Activated CD4-positive, alpha-beta memory T cell treated with anti-CD3 and anti-CD28 coated beads, Interleukin-2, amount 10 ng/mL, durations not matched to agents 7 days and 5 days (primary cell): ENCODE results near the gene ZNF512B. TPM values are rescaled to one million over a fixed set of nuclear protein-coding genes. Genes with fewer than 3 reads are reported as not detected.

Source experiments
- CTCF ChIA-PET: fragments of 350-600 bp; sonication (Branson Sonifier 250); formaldehyde crosslinking; loops from one replicate; lab custom pipeline; 2021; ENCODE audit warnings: antibody characterized with exemption, inconsistent platforms; lab: Charles Lee
- POLR2A ChIA-PET: fragments of 350-600 bp; sonication (Branson Sonifier 250); formaldehyde crosslinking; loops from one replicate; lab custom pipeline; 2021; ENCODE audit warnings: antibody characterized with exemption; lab: Charles Lee
- DNase-seq: peaks from one replicate; pipeline ENCODE4 v3.0.0-alpha.2; 2020
- H3K27ac Mint-ChIP-seq: one replicate; pipeline ENCODE4 v1.8.0; 2021; ENCODE audit warnings: mild to moderate bottlenecking, mixed read lengths
- H3K27me3 Mint-ChIP-seq: one replicate; pipeline ENCODE4 v1.8.0; 2021; ENCODE audit warnings: mixed read lengths
- H3K36me3 Mint-ChIP-seq: one replicate; pipeline ENCODE4 v1.8.0; 2021; ENCODE audit warnings: low read depth, mixed read lengths
- H3K4me1 Mint-ChIP-seq: one replicate; pipeline ENCODE4 v1.8.0; 2021; ENCODE audit warnings: mixed read lengths
- H3K4me3 Mint-ChIP-seq: one replicate; pipeline ENCODE4 v1.8.0; 2021; ENCODE audit warnings: mild to moderate bottlenecking, mixed read lengths
- H3K9me3 Mint-ChIP-seq: one replicate; pipeline ENCODE4 v1.8.0; 2021; ENCODE audit warnings: mixed read lengths
- total RNA-seq, 2 experiments: library from RNA; stranded (reverse); gene quantifications; one replicate each; pipeline ENCODE4 v1.2.3, GENCODE V29; 2021

ZNF512B gene
- total RNA-seq, 2 experiments from 2014 or later: 16.5 to 16.7 TPM

DNA sequence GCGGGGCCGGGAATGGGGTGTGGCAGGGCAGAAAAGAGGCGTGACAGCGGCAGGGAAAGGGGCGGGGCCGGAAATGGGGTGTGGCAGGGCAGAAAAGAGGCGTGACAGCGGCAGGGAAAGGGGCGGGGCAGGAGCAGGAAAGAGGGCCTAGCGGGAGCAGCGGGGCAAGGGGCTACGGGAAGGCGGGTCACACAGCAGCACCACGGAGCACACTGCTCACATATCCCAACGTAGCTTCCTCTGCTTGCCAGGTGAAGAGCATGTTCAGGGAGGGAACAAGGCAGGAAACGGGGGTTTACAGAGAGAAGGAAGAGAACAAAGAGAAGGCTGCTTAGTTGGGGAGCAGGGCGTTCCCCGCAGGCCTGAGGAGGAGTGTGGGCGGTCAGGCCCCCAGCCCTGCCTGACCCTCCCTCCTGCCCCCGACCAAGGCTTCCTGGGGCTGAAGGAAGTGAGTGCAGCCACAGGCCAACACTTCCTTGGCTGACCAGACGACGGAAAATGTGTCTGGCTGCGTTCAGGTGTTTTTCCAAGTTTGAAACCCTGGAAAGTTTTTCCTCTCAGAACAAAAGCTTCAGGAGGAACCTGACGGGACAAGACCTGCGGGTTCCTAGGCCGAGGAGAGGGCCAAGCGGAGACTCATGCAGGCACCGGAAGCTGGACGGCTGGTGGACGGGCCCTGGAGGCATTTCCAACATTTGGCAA is 27.3 kb downstream of the ZNF512B start:
- peak; percentile 66 for DNase-seq
- no peaks in the 10 kb centered on the region for H3K9me3 Mint-ChIP-seq
- H3K27ac Mint-ChIP-seq: peak overlapping the region; percentile 88
- H3K4me1 Mint-ChIP-seq: peaks cover 33% of the 10 kb centered on the region
- ChIA-PET CTCF (interaction anchor here (0.6 kb wide), 1 partner anchor 308 kb away, joined by 5 read pairs; no protein-coding TSS in a partner anchor), POLR2A (interaction anchor here (1.1 to 2.0 kb wide), 3 partner anchors 16 to 422 kb away, joined by 3 to 5 read pairs (median 5); partner anchors contain the start of genes PPDPF and TPD52L2)
- H3K27me3 Mint-ChIP-seq: no peaks in the 10 kb centered on the region
- H3K4me3 Mint-ChIP-seq: no peak overlapping the region
- peaks cover 45% of the 10 kb centered on the region for H3K36me3 Mint-ChIP-seq

DNA sequence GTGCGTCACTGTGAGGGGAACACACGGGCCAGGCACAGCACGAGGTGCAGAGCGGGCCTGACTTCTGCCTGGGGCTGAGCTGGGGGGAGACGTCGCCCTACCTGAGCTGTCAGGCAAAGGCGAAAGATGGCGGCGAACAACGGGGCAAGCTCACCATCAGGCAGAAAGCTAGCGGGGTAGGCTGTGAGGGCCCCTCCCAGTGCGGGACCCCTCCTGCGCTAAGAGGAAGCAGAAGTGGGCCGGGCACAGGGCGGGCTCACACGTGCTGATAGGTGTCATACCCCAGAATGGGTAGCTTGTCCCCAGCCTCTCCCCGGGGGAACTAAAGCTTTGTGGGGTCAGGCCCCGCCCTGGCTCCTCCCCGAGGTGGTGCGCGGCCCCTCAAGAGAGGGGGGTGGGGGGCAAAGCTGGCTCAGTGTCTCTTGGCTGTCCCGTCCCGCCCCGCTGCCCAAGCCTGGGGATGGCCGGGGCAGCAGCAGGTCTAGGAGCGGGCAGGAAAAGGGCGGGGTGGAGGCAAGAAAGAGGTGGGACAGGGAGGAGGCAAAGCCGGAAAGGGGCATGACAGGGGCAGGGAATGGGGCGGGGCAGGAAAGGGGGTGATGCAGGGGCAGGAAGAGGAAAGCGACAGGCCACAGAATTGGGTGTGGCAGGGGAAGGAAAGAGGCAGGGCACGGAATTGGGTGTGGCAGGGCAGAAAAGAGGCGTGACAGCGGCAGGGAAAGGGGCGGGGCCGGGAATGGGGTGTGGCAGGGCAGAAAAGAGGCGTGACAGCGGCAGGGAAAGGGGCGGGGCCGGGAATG is 28.2 kb downstream of the ZNF512B start:
- Mint-ChIP-seq H3K27ac (peak overlapping the region; percentile 90), H3K4me1 (peaks cover 27% of the 10 kb centered on the region), H3K4me3 (peak overlapping the region; percentile 27), H3K27me3 (no peaks in the 10 kb centered on the region), H3K36me3 (peaks cover 43% of the 10 kb centered on the region), H3K9me3 (no peaks in the 10 kb centered on the region)
- CTCF ChIA-PET: interaction anchor here (0.8 to 1.0 kb wide), 2 partner anchors 14 to 39 kb away, joined by 3 to 4 read pairs; no protein-coding TSS in a partner anchor
- POLR2A ChIA-PET: interaction anchor here (1.2 to 1.6 kb wide), 2 partner anchors 17 to 45 kb away, joined by 4 to 5 read pairs; no protein-coding TSS in a partner anchor
- peak; percentile 92 for DNase-seq

DNA sequence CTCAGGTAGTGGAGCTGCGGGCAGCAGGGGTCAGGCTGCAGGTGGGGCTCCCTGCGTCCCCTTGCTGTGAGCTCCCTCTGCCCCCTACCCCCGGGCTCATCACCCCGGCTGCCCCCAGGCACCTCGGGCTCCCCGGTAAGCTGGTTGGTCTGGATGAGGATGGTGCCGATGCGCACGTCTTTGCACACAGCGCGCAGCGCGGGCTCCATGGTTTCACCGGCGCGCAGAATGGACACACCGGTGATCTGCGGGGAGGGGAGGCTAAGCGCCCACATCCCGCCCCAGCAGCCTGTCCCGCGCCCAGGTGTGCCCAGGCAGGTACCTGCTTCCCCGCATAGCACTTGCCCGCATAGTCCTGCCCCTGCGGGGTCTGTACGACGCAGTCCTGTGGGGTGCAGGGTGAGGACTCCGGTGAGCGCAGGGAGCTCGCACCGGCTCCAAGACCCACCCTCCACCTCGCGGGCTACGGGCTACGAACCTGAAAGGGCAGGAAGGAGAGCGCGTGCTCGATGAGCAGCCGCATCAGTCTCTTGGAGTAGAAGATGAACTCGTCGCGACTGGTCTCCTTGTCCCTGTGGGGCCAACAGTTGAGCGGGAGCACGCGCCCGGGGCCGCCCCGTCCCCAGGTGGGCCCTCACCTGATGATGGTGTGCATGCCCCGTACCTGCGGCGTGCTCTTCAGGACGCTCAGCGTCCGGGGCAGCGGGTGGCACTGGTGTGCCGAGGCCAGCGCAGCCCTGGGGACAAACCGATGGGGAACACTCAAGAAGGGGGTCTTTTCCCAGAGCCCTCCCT is 29.1 kb downstream of the ZNF512B start:
- Mint-ChIP-seq H3K4me3 (peak overlapping the region; percentile 27), H3K36me3 (peaks cover 49% of the 10 kb centered on the region), H3K27me3 (no peaks in the 10 kb centered on the region), H3K4me1 (peaks cover 27% of the 10 kb centered on the region), H3K9me3 (no peaks in the 10 kb centered on the region), H3K27ac (peak overlapping the region; percentile 90)
- CTCF ChIA-PET: interaction anchor here (1.0 kb wide), 1 partner anchor 40 kb away, joined by 4 read pairs; no protein-coding TSS in a partner anchor
- POLR2A ChIA-PET: interaction anchor here (1.2 kb wide), 1 partner anchor 44 kb away, joined by 4 read pairs; no protein-coding TSS in a partner anchor
- no peak for DNase-seq

DNA sequence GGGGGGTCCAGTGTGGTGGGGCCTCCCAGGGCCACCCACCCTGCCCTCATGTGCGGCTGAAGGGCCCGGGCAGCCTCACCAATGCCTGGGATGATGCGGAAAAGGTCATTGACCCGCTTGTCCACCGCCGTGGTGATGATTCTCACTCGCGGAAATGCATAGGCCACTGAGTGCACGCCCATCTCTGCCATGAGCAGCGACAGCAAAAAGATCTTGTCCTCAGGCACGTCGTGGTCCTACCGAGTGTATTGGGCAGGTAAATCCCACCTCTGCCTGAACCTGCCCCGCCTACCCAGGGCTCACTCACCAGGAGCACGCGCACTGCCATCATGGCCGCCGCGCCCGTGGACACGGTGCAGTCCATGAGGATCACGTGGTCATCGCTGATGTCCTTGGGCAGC is 29.7 kb downstream of the ZNF512B start:
- Mint-ChIP-seq H3K9me3 (no peaks in the 10 kb centered on the region), H3K36me3 (peaks cover 46% of the 10 kb centered on the region), H3K27me3 (no peaks in the 10 kb centered on the region), H3K27ac (no peak overlapping the region), H3K4me1 (peaks cover 27% of the 10 kb centered on the region), H3K4me3 (no peak overlapping the region)
- ChIA-PET POLR2A (no interaction called here), CTCF (no interaction called here)
- no peak for DNase-seq

DNA sequence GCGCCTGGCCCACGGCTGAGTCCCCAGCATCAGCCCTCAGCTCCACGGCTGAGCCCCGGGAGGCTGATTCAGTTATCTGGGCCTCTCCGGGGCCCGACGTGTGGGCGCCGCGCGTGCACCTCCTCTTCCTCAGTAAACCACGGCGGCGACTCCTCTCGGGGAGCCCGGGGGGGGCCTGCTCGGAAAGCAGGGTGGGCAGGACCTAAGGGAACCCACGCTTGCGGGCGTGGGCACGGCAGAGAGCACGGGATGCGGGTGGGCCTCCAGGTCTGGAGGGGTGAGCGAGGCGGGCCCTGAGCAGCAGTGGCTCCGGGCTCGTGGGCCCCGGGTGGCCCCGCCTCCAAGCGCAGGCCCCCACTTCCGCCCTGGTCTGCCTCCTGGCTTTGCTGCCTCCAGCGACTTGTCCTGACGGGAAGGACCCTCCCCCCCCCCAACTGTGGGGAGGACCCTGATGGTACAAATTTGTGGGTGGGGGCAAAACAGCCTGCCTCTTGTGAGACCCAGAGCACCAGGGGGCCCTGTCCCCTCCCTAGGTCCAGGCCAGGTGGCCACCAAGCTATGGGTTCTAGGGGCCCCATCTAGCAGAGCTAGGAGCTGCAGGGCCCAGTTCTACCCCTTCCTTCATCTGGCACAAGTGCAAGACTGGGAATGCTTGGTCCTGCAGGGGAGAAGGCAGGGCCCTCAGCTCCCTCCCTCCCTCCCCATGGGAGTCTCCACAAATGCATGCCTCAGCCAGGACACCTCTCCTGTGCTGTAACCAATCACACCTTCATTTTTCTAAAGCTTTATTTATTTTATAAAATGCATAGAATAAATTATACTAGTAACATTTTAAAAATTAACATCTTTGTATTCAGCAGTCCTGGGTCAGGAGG is 30.4 kb downstream of the ZNF512B start:
- H3K4me3 Mint-ChIP-seq: no peak overlapping the region
- H3K36me3 Mint-ChIP-seq: peaks cover 51% of the 10 kb centered on the region
- DNase-seq: no peak
- H3K9me3 Mint-ChIP-seq: no peaks in the 10 kb centered on the region
- POLR2A ChIA-PET: interaction anchor here (0.7 kb wide), 1 partner anchor 75 kb away, joined by 3 read pairs; no protein-coding TSS in a partner anchor
- H3K27ac Mint-ChIP-seq: no peak overlapping the region
- CTCF ChIA-PET: no interaction called here
- H3K27me3 Mint-ChIP-seq: no peaks in the 10 kb centered on the region
- H3K4me1 Mint-ChIP-seq: peaks cover 27% of the 10 kb centered on the region

DNA sequence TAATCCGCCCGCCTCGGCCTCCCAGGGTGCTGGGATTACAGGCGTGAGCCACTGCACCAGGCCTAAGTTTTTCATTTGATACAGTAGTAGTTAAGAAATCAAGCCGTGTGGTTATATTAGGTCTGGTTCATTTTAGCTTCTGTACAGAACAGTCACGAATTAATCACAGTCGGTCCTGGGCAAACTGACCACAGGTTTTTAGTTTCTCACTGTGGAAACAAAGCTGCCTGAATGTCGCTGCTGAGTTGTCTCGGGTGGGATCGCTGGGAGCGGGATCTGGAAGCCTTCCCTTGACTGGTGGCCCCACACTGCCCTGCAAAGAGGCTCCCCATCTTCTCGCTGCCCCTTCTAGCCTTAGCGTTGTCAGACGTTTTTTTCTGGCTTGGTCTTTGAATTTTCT is 32.1 kb downstream of the ZNF512B start:
- Mint-ChIP-seq H3K9me3 (no peaks in the 10 kb centered on the region), H3K4me3 (no peak overlapping the region), H3K27me3 (no peaks in the 10 kb centered on the region), H3K36me3 (peaks cover 49% of the 10 kb centered on the region), H3K27ac (no peak overlapping the region), H3K4me1 (peaks cover 23% of the 10 kb centered on the region)
- DNase-seq: no peak
- ChIA-PET CTCF (no interaction called here), POLR2A (no interaction called here)

DNA sequence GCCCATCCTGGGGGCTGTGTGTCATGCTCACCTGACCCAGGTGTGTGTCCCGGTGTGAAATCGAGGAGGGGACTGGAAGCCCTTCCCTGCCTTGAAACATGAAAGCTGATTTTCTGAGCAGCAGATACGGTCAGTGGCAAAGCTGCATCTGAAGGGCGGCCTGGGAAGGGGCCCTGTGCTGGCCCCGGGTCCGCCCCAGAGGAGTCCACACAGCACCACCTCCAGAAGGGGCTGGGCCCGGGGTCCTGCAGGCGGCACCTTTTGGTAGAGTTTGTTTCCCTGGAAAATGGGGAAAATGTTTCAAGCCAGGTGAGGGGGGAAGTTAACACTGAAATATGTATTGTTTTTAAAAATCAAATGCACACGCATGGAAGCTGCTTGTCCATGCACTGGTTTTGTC is 34.3 kb downstream of the ZNF512B start:
- ChIA-PET POLR2A (interaction anchor here (1.1 kb wide), 1 partner anchor 11 kb away, joined by 3 read pairs; no protein-coding TSS in a partner anchor), CTCF (no interaction called here)
- H3K4me3 Mint-ChIP-seq: no peak overlapping the region
- H3K36me3 Mint-ChIP-seq: peaks cover 54% of the 10 kb centered on the region
- H3K27ac Mint-ChIP-seq: no peak overlapping the region
- no peak for DNase-seq
- H3K27me3 Mint-ChIP-seq: no peaks in the 10 kb centered on the region
- H3K4me1 Mint-ChIP-seq: peaks cover 4% of the 10 kb centered on the region
- no peaks in the 10 kb centered on the region for H3K9me3 Mint-ChIP-seq

DNA sequence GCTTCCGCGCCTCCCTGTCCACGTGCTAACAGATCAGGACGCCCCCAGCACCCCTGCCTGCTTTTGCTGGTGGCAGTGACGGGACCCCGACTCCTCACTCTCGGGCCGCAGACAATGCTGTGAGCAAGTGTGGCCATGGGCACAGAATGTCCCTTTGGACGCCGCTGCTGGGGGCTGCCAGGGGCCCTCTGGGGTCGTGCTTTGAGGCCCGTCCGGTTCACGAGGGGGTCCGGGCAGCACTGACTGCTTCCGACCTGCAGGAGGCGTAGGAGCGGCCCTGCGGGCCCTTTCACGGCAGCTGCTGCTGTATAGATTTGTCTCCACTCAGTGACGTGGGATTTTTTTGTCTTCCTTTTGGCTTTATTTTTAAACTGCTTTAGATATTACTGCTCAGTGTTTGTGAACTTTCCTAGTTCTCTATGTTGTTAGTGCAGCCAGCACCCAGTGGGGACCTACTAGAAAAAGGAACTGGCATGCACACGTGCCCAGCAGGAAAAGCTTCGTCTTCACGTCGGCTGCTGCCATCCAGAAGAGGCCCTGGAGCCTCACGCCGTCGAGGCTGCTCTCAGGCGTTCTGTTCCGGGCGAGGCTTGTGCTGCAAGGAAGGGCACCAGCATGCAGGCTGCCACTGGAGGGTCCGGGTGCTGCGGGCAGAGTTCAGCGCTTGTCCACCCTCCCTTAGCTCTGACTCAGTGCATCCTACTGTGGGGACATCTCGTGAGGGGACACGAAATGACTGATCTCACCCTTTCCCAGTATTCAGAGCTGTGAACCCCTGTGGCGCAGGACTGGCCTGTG is 35.3 kb downstream of the ZNF512B start:
- ChIA-PET POLR2A (interaction anchor here (0.6 to 1.3 kb wide), 2 partner anchors 32 to 447 kb away, joined by 3 read pairs; no protein-coding TSS in a partner anchor), CTCF (no interaction called here)
- Mint-ChIP-seq H3K27me3 (no peaks in the 10 kb centered on the region), H3K36me3 (peaks cover 54% of the 10 kb centered on the region), H3K4me3 (no peak overlapping the region), H3K27ac (no peak overlapping the region), H3K4me1 (peaks cover 4% of the 10 kb centered on the region), H3K9me3 (no peaks in the 10 kb centered on the region)
- DNase-seq: no peak

DNA sequence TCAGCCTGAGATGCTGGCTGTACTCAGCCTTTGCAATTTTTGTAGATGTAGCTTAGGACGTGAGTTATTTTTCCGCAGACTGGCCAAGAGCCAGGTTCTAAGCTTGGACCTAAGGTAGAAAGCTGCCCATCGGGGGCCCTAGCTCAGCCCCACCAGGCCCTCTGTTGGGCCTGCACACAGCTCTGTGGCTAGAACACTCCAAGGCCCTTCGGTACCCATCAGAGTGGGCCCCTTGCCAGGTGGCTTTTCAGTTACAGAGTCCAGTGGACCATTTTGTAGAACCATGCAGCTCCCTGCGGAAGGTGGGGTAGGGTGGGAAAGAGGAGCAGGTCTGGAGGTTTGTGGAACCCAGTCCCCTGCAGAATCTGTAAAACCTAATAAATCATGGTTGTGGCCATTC is 36.1 kb downstream of the ZNF512B start:
- peaks cover 4% of the 10 kb centered on the region for H3K4me1 Mint-ChIP-seq
- H3K9me3 Mint-ChIP-seq: no peaks in the 10 kb centered on the region
- no peak overlapping the region for H3K4me3 Mint-ChIP-seq
- CTCF ChIA-PET: no interaction called here
- DNase-seq: no peak
- peaks cover 61% of the 10 kb centered on the region for H3K36me3 Mint-ChIP-seq
- no peaks in the 10 kb centered on the region for H3K27me3 Mint-ChIP-seq
- POLR2A ChIA-PET: interaction anchor here (0.8 to 1.4 kb wide), 3 partner anchors 31 to 414 kb away, joined by 3 to 4 read pairs (median 3); no protein-coding TSS in a partner anchor
- no peak overlapping the region for H3K27ac Mint-ChIP-seq

DNA sequence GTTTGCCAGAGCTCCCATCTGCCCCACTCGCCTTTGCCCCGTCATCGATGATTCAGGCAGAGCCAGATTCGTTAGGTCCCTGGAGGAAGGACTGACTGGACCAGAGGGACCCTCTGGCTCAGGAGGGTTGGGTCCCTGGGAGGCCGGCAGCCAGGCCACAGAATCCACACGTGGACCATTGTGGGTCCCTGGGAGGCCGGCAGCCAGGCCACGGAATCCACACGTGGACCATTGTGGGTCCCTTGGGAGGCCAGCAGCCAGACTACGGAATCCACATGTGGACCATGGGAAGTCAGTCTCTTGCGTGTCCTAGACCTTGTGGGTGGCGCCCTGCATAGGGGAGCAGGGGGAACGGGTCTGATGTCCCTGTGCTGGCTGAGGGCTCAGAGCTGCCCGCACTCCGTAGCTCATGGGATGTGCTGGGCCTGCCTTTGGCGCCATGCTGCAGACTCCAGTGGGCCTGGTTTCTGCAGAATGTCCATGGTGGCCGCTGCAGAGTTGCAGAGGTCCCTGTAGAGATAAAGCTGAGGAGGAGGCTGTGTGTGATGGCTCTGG is 37.0 kb downstream of the ZNF512B start:
- H3K27me3 Mint-ChIP-seq: no peaks in the 10 kb centered on the region
- H3K4me1 Mint-ChIP-seq: peaks cover 2% of the 10 kb centered on the region
- peaks cover 64% of the 10 kb centered on the region for H3K36me3 Mint-ChIP-seq
- no peaks in the 10 kb centered on the region for H3K9me3 Mint-ChIP-seq
- H3K27ac Mint-ChIP-seq: no peak overlapping the region
- ChIA-PET CTCF (no interaction called here), POLR2A (interaction anchor here (0.8 to 1.4 kb wide), 2 partner anchors 34 to 413 kb away, joined by 3 to 4 read pairs; no protein-coding TSS in a partner anchor)
- DNase-seq: no peak
- no peak overlapping the region for H3K4me3 Mint-ChIP-seq

DNA sequence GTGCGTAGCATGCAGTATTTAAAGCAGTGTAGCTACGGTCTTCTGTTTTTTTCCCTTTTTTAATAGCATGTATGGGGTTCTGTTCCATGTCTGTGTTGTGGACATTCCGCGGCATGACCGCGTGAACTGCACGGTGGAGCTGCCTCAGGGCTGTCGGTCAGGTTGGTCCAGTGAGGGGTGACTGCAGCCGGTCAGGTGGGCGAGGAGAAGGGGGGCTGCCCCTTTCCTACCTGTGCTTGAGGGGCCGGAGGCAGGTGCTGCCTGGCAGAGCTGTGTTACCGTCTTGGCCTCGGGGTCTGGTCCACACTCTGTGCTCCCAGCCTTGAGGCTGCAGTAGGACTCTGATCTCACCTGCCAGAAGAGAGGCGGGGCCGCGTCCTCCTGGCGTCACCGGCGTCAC is 38.0 kb downstream of the ZNF512B start:
- no peak overlapping the region for H3K4me3 Mint-ChIP-seq
- H3K4me1 Mint-ChIP-seq: peaks cover 4% of the 10 kb centered on the region
- peaks cover 70% of the 10 kb centered on the region for H3K36me3 Mint-ChIP-seq
- no peak overlapping the region for H3K27ac Mint-ChIP-seq
- H3K27me3 Mint-ChIP-seq: no peaks in the 10 kb centered on the region
- CTCF ChIA-PET: no interaction called here
- no peak for DNase-seq
- POLR2A ChIA-PET: no interaction called here
- no peaks in the 10 kb centered on the region for H3K9me3 Mint-ChIP-seq
